ENCODE data around the gene C1QL2. TPM values are rescaled to one million over a fixed set of nuclear protein-coding genes. Genes with fewer than 3 reads are reported as not detected.

Gene C1QL2
- total and polyA plus RNA-seq, 4 donors = 0.10 TPM; not detected in 3

GRCh38 chr2:119136872-119137271, 21.7 kb downstream of the C1QL2 start:
- Histone ChIP-seq H3K4me3 (ENCODE audit: low read length in 2 of 2) (no peak overlapping the region), H3K27me3 (ENCODE audit: control insufficient read depth in 1 of 2, insufficient read depth in 2 of 2, low read length in 1 of 2) (no peaks in the 10 kb centered on the region), H3K27ac (ENCODE audit: low read depth in 1 of 2, low read length in 2 of 2) (no peak overlapping the region), H3K4me1 (ENCODE audit: control insufficient read depth in 1 of 2, insufficient read depth in 2 of 2, low read length in 2 of 2) (no peaks in the 10 kb centered on the region), H3K9me3 (ENCODE audit: control insufficient read depth, low read length) (peaks cover 3% of the 10 kb centered on the region), H3K36me3 (ENCODE audit: control insufficient read depth in 1 of 2, insufficient read depth in 2 of 2, low read length in 1 of 2) (no peaks in the 10 kb centered on the region)
- DNase-seq (no peak), ATAC-seq (ENCODE audit: low FRiP score) (no peak)
- 77 to 81% methylated on average over 8 of the region's 8 CpGs for WGBS, 2 donors
- intact Hi-C loops (cut with DNase I) = no loop called here

- H3K36me3 ChIP-seq (ENCODE audit: control insufficient read depth in 1 of 2, insufficient read depth in 2 of 2, low read length in 1 of 2) = no peaks in the 10 kb centered on the region
- no peak overlapping the region for H3K4me3 ChIP-seq (ENCODE audit: low read length in 2 of 2)
- no peak for DNase-seq
- no peaks in the 10 kb centered on the region for H3K27me3 ChIP-seq (ENCODE audit: control insufficient read depth in 1 of 2, insufficient read depth in 2 of 2, low read length in 1 of 2)
- H3K9me3 ChIP-seq (ENCODE audit: control insufficient read depth, low read length) = peaks cover 3% of the 10 kb centered on the region
- no peak overlapping the region for H3K27ac ChIP-seq (ENCODE audit: low read depth in 1 of 2, low read length in 2 of 2)
- ATAC-seq (ENCODE audit: low FRiP score) = no peak
- intact Hi-C loops (cut with DNase I) = no loop called here
- no peaks in the 10 kb centered on the region for H3K4me1 ChIP-seq (ENCODE audit: control insufficient read depth in 1 of 2, insufficient read depth in 2 of 2, low read length in 2 of 2)
- WGBS, 2 donors = 52 to 59% methylated on average over 7 of the region's 7 CpGs
Measured at GRCh38 chr2:119136093-119136492, 22.5 kb downstream of the C1QL2 start.

- no peaks in the 10 kb centered on the region for H3K27me3 ChIP-seq (ENCODE audit: control insufficient read depth in 1 of 2, insufficient read depth in 2 of 2, low read length in 1 of 2)
- no peak overlapping the region for H3K4me3 ChIP-seq (ENCODE audit: low read length in 2 of 2)
- H3K36me3 ChIP-seq (ENCODE audit: control insufficient read depth in 1 of 2, insufficient read depth in 2 of 2, low read length in 1 of 2) = no peaks in the 10 kb centered on the region
- intact Hi-C loops (cut with DNase I) = no loop called here
- 65 to 69% methylated on average over 10 of the region's 10 CpGs for WGBS, 2 donors
- DNase-seq (no peak), ATAC-seq (ENCODE audit: low FRiP score) (no peak)
- peaks cover 3% of the 10 kb centered on the region for H3K9me3 ChIP-seq (ENCODE audit: control insufficient read depth, low read length)
- H3K27ac ChIP-seq (ENCODE audit: low read depth in 1 of 2, low read length in 2 of 2) = no peak overlapping the region
- no peaks in the 10 kb centered on the region for H3K4me1 ChIP-seq (ENCODE audit: control insufficient read depth in 1 of 2, insufficient read depth in 2 of 2, low read length in 2 of 2)
Measured at GRCh38 chr2:119134775-119135174, 23.8 kb downstream of the C1QL2 start.

DNA sequence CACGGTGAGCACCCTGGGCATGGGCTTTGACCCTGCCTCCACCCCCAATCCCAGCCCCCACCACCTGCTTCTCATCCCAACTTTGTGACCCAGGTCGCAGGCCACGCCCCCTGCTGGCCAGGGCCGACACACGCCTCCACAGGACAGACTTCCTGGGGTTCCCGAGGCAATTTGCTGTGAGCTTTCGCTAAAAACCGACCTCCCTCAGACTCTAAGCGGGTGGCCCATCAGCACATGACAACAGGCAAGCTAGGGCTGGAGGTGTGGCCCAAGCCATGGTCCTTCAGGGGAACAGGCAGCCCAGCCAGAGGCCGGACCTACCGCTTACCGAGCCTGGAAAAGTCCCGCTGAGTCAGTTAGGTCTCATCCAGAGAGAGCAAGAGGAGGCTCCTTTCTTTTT, 31.9 kb downstream of the C1QL2 start:
- Histone ChIP-seq H3K27me3 (ENCODE audit: control insufficient read depth in 1 of 2, insufficient read depth in 2 of 2, low read length in 1 of 2) (no peaks in the 10 kb centered on the region), H3K4me3 (ENCODE audit: low read length in 2 of 2) (no peak overlapping the region), H3K9me3 (ENCODE audit: control insufficient read depth, low read length) (no peaks in the 10 kb centered on the region), H3K36me3 (ENCODE audit: control insufficient read depth in 1 of 2, insufficient read depth in 2 of 2, low read length in 1 of 2) (no peaks in the 10 kb centered on the region), H3K4me1 (ENCODE audit: control insufficient read depth in 1 of 2, insufficient read depth in 2 of 2, low read length in 2 of 2) (no peaks in the 10 kb centered on the region), H3K27ac (ENCODE audit: low read depth in 1 of 2, low read length in 2 of 2) (no peak overlapping the region)
- DNase-seq (no peak), ATAC-seq (ENCODE audit: low FRiP score) (no peak)
- intact Hi-C loops (cut with DNase I) = no loop called here
- 6 to 7% methylated on average over 13 of the region's 13 CpGs for WGBS, 2 donors

- H3K4me3 ChIP-seq (ENCODE audit: low read length in 2 of 2) = no peak overlapping the region
- no peaks in the 10 kb centered on the region for H3K9me3 ChIP-seq (ENCODE audit: control insufficient read depth, low read length)
- DNase-seq (no peak), ATAC-seq (ENCODE audit: low FRiP score) (no peak)
- intact Hi-C loops (cut with DNase I) = no loop called here
- no peak overlapping the region for H3K27ac ChIP-seq (ENCODE audit: low read depth in 1 of 2, low read length in 2 of 2)
- H3K4me1 ChIP-seq (ENCODE audit: control insufficient read depth in 1 of 2, insufficient read depth in 2 of 2, low read length in 2 of 2) = no peaks in the 10 kb centered on the region
- no peaks in the 10 kb centered on the region for H3K27me3 ChIP-seq (ENCODE audit: control insufficient read depth in 1 of 2, insufficient read depth in 2 of 2, low read length in 1 of 2)
- no peaks in the 10 kb centered on the region for H3K36me3 ChIP-seq (ENCODE audit: control insufficient read depth in 1 of 2, insufficient read depth in 2 of 2, low read length in 1 of 2)
- WGBS, 2 donors = 36 to 42% methylated on average over 12 of the region's 12 CpGs
Measured at GRCh38 chr2:119123389-119123788, 35.2 kb downstream of the C1QL2 start.

DNA sequence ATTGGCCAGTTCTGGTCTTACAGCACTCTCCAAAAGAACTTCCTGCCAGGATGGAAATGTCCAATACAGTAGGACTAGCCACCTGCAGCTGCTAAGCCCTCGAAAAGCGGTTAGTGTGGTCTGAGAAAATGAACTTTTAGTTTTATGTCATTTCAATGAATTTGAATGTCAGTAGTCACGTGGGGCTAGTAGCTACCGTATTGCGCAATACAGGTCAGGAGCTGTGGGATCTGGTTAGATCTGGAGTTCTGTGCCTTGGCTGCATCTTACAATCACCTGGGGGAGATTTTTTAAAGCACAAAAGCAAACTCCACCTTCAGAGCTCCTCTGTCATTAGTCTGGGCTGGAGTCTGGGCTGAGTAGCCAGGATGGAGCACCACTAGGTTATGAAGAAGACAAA, 35.9 kb downstream of the C1QL2 start:
- H3K27ac ChIP-seq (ENCODE audit: low read depth in 1 of 2, low read length in 2 of 2) = no peak overlapping the region
- WGBS, 2 donors = 79 to 83% methylated on average over 5 of the region's 5 CpGs

GRCh38 chr2:119119999-119120756, 38.4 kb downstream of the C1QL2 start:
- H3K27me3 ChIP-seq (ENCODE audit: control insufficient read depth in 1 of 2, insufficient read depth in 2 of 2, low read length in 1 of 2) = no peaks in the 10 kb centered on the region
- intact Hi-C loops (cut with DNase I) = no loop called here
- ATAC-seq (ENCODE audit: low FRiP score) (no peak), DNase-seq (no peak)
- H3K27ac ChIP-seq (ENCODE audit: low read depth in 1 of 2, low read length in 2 of 2) = no peak overlapping the region
- no peak overlapping the region for H3K4me3 ChIP-seq (ENCODE audit: low read length in 2 of 2)
- H3K4me1 ChIP-seq (ENCODE audit: control insufficient read depth in 1 of 2, insufficient read depth in 2 of 2, low read length in 2 of 2) = no peaks in the 10 kb centered on the region
- H3K9me3 ChIP-seq (ENCODE audit: control insufficient read depth, low read length) = no peaks in the 10 kb centered on the region
- WGBS, 2 donors = 27 to 41% methylated on average over 15 of the region's 15 CpGs
- H3K36me3 ChIP-seq (ENCODE audit: control insufficient read depth in 1 of 2, insufficient read depth in 2 of 2, low read length in 1 of 2) = no peaks in the 10 kb centered on the region

More for the DNA sequence above, 35.9 kb downstream of the C1QL2 start:
- H3K4me1 ChIP-seq (ENCODE audit: control insufficient read depth in 1 of 2, insufficient read depth in 2 of 2, low read length in 2 of 2) = no peaks in the 10 kb centered on the region
- H3K9me3 ChIP-seq (ENCODE audit: control insufficient read depth, low read length) = no peaks in the 10 kb centered on the region
- no peaks in the 10 kb centered on the region for H3K36me3 ChIP-seq (ENCODE audit: control insufficient read depth in 1 of 2, insufficient read depth in 2 of 2, low read length in 1 of 2)
- ATAC-seq (ENCODE audit: low FRiP score) (no peak), DNase-seq (no peak)
- H3K27me3 ChIP-seq (ENCODE audit: control insufficient read depth in 1 of 2, insufficient read depth in 2 of 2, low read length in 1 of 2) = no peaks in the 10 kb centered on the region
- H3K4me3 ChIP-seq (ENCODE audit: low read length in 2 of 2) = no peak overlapping the region
- intact Hi-C loops (cut with DNase I) = no loop called here

DNA sequence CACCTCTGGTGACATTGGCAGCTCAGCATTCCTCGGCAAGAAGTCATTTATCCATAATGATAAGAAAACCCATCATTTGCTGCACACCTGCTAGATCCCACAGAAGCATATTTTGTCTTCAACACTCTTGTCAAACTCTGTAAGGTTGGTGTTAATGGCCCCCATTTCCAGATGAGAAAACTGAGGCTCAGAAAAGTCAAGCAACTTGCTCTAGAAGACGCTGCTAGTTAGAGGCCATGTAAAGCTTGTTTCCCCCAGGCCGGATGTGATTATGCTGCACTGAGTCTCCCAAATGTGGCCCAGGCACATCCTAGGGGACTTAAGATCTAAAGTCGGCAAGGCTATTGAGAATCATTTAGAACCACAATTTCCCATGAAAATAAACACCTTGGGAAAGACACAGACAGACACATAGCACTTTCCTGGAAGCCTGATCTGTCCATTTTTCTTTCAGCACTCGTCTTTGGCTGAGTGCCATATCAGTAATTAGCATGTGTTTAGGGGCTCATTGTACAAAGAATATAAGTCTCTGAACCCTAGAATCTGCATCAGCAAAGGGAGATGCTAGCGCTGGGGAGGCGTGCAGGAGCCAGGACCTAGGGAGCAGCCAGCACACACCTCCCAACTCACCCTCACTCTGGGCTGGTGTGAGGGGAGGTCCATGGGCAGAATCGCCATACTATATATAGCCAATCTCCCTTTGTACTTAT, 39.3 kb downstream of the C1QL2 start:
- intact Hi-C loops (cut with DNase I) = no loop called here
- Histone ChIP-seq H3K27me3 (ENCODE audit: control insufficient read depth in 1 of 2, insufficient read depth in 2 of 2, low read length in 1 of 2) (no peaks in the 10 kb centered on the region), H3K36me3 (ENCODE audit: control insufficient read depth in 1 of 2, insufficient read depth in 2 of 2, low read length in 1 of 2) (no peaks in the 10 kb centered on the region), H3K9me3 (ENCODE audit: control insufficient read depth, low read length) (no peaks in the 10 kb centered on the region), H3K4me1 (ENCODE audit: control insufficient read depth in 1 of 2, insufficient read depth in 2 of 2, low read length in 2 of 2) (no peaks in the 10 kb centered on the region), H3K4me3 (ENCODE audit: low read length in 2 of 2) (no peak overlapping the region), H3K27ac (ENCODE audit: low read depth in 1 of 2, low read length in 2 of 2) (no peak overlapping the region)
- WGBS, 2 donors = 52 to 59% methylated on average over 8 of the region's 8 CpGs
- no peak for DNase-seq
- ATAC-seq (ENCODE audit: low FRiP score) = no peak
